Prostate gland (tissue), 2 donors: ENCODE results near the gene SOST. TPM values are rescaled to one million over a fixed set of nuclear protein-coding genes. Genes with fewer than 3 reads are reported as not detected.
A peak's percentile ranks its signal among the peaks of the same experiment; 100 is the strongest.
"Not testable (repeated sequence)": the region's sequence is repeated elsewhere in the genome, so short reads cannot be mapped to it uniquely, and the experiment has no call there.

Source experiments
- DNase-seq: peaks from one replicate; pipeline ENCODE4 v3.0.0-alpha.2; 2019; ENCODE audit warnings: low spot score
- H3K27ac ChIP-seq, 2 donors: fragments of 200-600 bp; sonication (generic); 2 replicates each; pipeline ENCODE4 v1.5.1; 2017 to 2019
- H3K27me3 ChIP-seq: fragments of 200-600 bp; sonication (generic); replicated peaks from 2 replicates; pipeline ENCODE4 v1.5.1; 2019; ENCODE audit not compliant: insufficient read depth
- H3K36me3 ChIP-seq, 2 donors: fragments of 200-600 bp; sonication (generic); 1 replicate in 1 of 2; 2 replicates in 1 of 2; pipeline versions ENCODE4 v1.5.1 to v1.8.1; 2017 to 2019
- H3K4me1 ChIP-seq: fragments of 200-600 bp; sonication (generic); replicated peaks from 2 replicates; pipeline ENCODE4 v1.5.1; 2019
- H3K4me3 ChIP-seq, 2 donors: fragments of 200-600 bp; sonication (generic); 2 replicates each; pipeline ENCODE4 v1.5.1; 2017 to 2019
- H3K9me3 ChIP-seq: fragments of 200-600 bp; sonication (generic); 2 replicates; pipeline ENCODE4 v1.5.1; 2017
- POLR2A ChIP-seq: fragments of 450-650 bp; IDR thresholded peaks from one replicate; pipeline ENCODE4 v1.6.1; 2016; ENCODE audit warnings: antibody characterized with exemption, mild to moderate bottlenecking
- POLR2AphosphoS5 ChIP-seq: sonication (generic); formaldehyde crosslinking; IDR thresholded peaks from one replicate; pipeline ENCODE4 v1.6.1; 2017; ENCODE audit warnings: antibody characterized with exemption
- WGBS: methylation state at CpG from one replicate; pipeline ENCODE4 v1.1.5; 2018; 5-methylcytosine and 5-hydroxymethylcytosine counted together
- intact Hi-C: fragments of 100-400 bp; cut with DNase I; formaldehyde crosslinking; loops from one replicate; pipeline ENCODE4 v1.14.2; 2022
- total RNA-seq, 2 donors: library from RNA; depleted of rRNA; stranded (reverse); fragments of >200 nt; gene quantifications; one replicate each; pipeline ENCODE4 v1.1.0, GENCODE V29; 2016
- TF ChIP-seq, protein P1 (sequence below), 4 experiments: fragments of 200-600 bp in 2 of 4; fragments of 450-650 bp in 2 of 4; sonication (generic) in 2 of 4; IDR thresholded peaks; 1 replicate in 3 of 4; 2 replicates in 1 of 4; pipeline ENCODE4 v1.5.1; 2016 to 2019; ENCODE audit warnings: antibody characterized with exemption in 4 of 4, mild to moderate bottlenecking in 2 of 4, moderate library complexity in 2 of 4

Gene SOST
- total RNA-seq, 2 donors from 2014 or later, result 0.18 TPM; not detected in 1

DNA sequence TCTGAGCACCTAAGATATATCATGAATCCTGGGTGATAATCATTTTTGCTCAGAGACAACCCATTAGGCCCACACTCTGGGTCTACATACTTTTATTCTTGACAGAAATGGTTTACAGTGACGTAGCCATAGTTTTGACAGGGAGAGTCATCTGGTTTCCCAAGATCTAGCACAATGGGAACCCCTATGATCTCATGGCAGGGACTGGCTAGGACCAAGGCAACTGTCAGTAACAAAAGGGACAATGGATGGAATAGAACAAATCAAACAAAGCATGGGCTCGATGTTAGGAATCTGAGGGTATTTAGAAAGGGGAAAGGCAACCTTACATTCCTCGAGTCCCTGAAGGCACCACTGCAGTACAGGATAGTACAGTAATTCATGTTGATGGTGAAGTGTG is 42.1 kb upstream of the SOST start:
- 88% methylated on average over 3 of the region's 3 CpGs for WGBS
- intact Hi-C loops, result no loop called here
- Histone ChIP-seq H3K9me3 (no peaks in the 10 kb centered on the region), H3K4me1 (no peaks in the 10 kb centered on the region), H3K27me3 (no peaks in the 10 kb centered on the region), H3K36me3 (no peaks in the 10 kb centered on the region), H3K27ac (no peak overlapping the region), H3K4me3 (no peak overlapping the region)
- TF ChIP-seq, protein P1, sequence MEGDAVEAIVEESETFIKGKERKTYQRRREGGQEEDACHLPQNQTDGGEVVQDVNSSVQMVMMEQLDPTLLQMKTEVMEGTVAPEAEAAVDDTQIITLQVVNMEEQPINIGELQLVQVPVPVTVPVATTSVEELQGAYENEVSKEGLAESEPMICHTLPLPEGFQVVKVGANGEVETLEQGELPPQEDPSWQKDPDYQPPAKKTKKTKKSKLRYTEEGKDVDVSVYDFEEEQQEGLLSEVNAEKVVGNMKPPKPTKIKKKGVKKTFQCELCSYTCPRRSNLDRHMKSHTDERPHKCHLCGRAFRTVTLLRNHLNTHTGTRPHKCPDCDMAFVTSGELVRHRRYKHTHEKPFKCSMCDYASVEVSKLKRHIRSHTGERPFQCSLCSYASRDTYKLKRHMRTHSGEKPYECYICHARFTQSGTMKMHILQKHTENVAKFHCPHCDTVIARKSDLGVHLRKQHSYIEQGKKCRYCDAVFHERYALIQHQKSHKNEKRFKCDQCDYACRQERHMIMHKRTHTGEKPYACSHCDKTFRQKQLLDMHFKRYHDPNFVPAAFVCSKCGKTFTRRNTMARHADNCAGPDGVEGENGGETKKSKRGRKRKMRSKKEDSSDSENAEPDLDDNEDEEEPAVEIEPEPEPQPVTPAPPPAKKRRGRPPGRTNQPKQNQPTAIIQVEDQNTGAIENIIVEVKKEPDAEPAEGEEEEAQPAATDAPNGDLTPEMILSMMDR (IDR thresholded peaks at IDR 0.05), result no peak
- no peak for TF ChIP-seq POLR2AphosphoS5
- no peak for TF ChIP-seq POLR2A
- DNase-seq, result no peak

DNA sequence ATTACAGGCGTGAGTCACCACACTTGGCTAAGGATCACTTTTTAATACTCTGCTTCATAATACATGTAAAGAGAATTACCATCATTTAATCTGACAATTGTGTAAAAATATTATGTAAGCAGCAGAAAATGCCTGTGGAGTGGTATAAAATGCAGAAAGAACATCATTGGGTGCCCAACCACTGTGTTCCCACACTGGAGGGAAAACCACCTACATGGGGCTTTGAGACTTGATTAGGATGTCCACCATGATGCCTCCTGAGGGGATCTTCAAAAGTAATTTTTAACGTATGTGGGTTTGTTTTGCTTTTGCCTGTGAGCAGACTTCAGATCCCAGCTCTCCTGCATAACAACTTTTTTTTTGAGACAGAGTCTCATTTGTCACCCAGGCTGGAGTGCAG is 40.5 kb upstream of the SOST start:
- Histone ChIP-seq H3K4me3 (no peak overlapping the region), H3K9me3 (no peaks in the 10 kb centered on the region), H3K27me3 (no peaks in the 10 kb centered on the region), H3K36me3 (no peaks in the 10 kb centered on the region), H3K27ac (no peak overlapping the region), H3K4me1 (no peaks in the 10 kb centered on the region)
- intact Hi-C loops, result no loop called here
- DNase-seq, result no peak
- 86% methylated on average over 2 of the region's 2 CpGs for WGBS
- TF ChIP-seq POLR2AphosphoS5 (no peak), POLR2A (no peak)
- TF ChIP-seq, protein P1 (IDR thresholded peaks at IDR 0.05), result no peak

DNA sequence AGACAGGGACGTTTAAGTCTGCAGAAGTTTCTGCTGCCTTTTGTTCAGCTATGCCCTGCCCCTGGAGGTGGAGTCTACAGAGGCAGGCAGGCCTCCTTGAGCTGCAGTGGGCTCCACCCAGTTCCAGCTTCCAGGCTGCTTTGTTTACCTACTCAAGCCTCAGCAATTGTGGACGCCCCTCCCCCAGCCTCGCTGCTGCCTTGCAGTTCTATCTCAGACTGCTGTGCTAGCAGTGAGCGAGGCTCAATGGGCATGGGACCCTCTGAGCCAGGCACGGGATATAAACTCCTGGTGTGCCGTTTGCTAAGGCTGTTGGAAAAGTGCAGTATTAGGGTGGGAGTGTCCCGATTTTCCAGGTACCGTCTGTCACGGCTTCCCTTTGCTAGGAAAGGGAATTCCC is 39.4 kb upstream of the SOST start:
- H3K4me3 ChIP-seq, H3K4me1 ChIP-seq, H3K27ac ChIP-seq, H3K9me3 ChIP-seq, intact Hi-C loops, H3K36me3 ChIP-seq, DNase-seq, H3K27me3 ChIP-seq: not testable (repeated sequence)
- 89% methylated on average over 8 of the region's 9 CpGs for WGBS

DNA sequence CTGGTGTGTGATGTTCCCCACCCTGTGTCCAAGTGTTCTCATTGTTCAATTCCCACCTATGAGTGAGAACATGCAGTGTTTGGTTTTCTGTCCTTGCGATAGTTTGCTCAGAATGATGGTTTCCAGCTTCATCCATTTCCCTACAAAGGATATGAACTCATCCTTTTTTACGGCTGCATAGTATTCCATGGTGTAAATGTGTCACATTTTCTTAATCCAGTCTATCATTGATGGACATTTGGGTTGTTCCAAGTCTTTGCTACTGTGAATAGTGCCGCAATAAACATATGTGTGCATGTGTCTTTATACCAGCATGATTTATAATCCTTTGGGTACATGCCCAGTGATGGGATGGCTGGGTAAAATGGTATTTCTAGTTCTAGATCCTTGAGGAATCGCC is 34.1 kb upstream of the SOST start:
- H3K9me3 ChIP-seq, H3K4me3 ChIP-seq, H3K4me1 ChIP-seq, DNase-seq, intact Hi-C loops, H3K27me3 ChIP-seq, H3K36me3 ChIP-seq, H3K27ac ChIP-seq: not testable (repeated sequence)
- WGBS, result 80% methylated on average over 4 of the region's 4 CpGs

DNA sequence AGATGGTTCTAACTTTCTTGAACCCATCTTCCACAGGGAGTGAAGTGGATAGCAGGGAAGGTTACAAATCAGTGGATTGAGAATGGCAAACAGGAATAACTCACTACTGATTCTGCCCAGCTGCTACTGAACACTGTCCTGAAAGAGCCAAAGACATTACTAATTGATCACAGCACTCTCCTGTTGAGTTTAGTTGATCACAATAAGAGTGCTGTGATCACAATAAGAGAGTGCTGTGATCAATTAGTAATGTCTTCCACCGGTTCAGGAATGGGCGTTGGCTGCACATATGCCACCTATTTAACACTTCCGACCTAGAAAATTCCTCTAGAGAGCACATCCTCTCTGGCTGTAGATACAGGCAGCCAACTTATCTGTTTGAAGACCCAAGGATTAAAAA is 33.0 kb upstream of the SOST start:
- TF ChIP-seq POLR2AphosphoS5, result peak; percentile 32
- TF ChIP-seq, protein P1 (IDR thresholded peaks at IDR 0.05), result no peak
- H3K36me3 ChIP-seq, result no peaks in the 10 kb centered on the region
- H3K4me1 ChIP-seq, result no peaks in the 10 kb centered on the region
- no peak for DNase-seq
- H3K4me3 ChIP-seq, result no peak overlapping the region
- WGBS, result 10% methylated on average over 3 of the region's 3 CpGs
- H3K27ac ChIP-seq, result no peak overlapping the region
- H3K9me3 ChIP-seq, result no peaks in the 10 kb centered on the region
- H3K27me3 ChIP-seq, result no peaks in the 10 kb centered on the region
- intact Hi-C loops, result no loop called here

DNA sequence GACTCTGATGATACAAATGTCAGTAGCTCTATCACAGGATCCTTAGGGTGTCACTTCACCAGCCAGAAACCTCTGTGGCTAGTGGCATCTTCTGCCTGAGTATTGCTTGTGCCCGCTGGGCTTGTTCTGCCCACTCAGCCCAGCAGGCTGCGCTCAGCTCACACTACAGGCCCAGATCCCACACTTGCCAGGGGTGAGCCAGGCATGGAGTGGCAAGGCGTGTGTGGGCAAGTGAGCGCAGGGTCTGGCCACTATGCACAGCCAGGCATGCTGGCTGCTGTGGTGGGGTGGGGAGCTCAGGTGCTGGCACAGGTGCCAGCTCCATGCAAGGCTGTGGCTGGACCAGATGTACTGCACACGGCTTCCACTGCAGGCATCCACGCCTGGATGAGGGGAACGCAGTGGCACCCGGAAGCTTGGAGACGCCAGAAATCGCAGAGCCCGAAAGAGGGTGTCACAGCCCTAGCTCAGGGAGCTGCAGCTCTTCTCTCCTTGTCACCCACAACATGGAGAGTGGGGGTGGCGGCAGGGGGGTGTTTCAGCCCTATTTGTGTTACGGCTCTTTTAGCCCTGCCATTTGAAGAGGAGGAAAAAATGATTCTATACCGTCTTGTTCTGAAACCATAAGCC is 31.8 kb upstream of the SOST start:
- TF ChIP-seq POLR2A (no peak), POLR2AphosphoS5 (no peak)
- TF ChIP-seq, protein P1 (IDR thresholded peaks at IDR 0.05), result peak in 2 of 4 experiments; percentile 50 to 51
- peak; percentile 39 for DNase-seq
- no peaks in the 10 kb centered on the region for H3K9me3 ChIP-seq
- no peak overlapping the region for H3K4me3 ChIP-seq
- no peaks in the 10 kb centered on the region for H3K36me3 ChIP-seq
- 69% methylated on average over 14 of the region's 14 CpGs for WGBS
- H3K4me1 ChIP-seq, result no peaks in the 10 kb centered on the region
- no peaks in the 10 kb centered on the region for H3K27me3 ChIP-seq
- intact Hi-C loops, result no loop called here
- no peak overlapping the region for H3K27ac ChIP-seq
